GM21619 (cell line): ENCODE measurements around the gene HYLS1.

ENCODE experiments used
- ATAC-seq: cut with Tn5 transposase; IDR thresholded peaks from one replicate; pipeline ENCODE4 v1.9.1; 2021; ENCODE audit not compliant: unreplicated experiment

The HYLS1 gene

GRCh38 chr11:125932301-125932700, 44.8 kb downstream of the HYLS1 start:
- no peak for ATAC-seq

GRCh38 chr11:125933030-125933813, 45.8 kb downstream of the HYLS1 start:
- no peak for ATAC-seq

- ATAC-seq, result no peak
Measured at GRCh38 chr11:125934473-125934872, 47.0 kb downstream of the HYLS1 start.

GRCh38 chr11:125935056-125935455, 47.6 kb downstream of the HYLS1 start:
- ATAC-seq, result no peak

GRCh38 chr11:125935618-125936199, 48.2 kb downstream of the HYLS1 start:
- no peak for ATAC-seq

- no peak for ATAC-seq
Measured at GRCh38 chr11:125938418-125938817, 51.0 kb downstream of the HYLS1 start.

- ATAC-seq, result no peak
Measured at GRCh38 chr11:125939081-125939521, 51.6 kb downstream of the HYLS1 start.

- ATAC-seq, result no peak
Measured at GRCh38 chr11:125940145-125940544, 52.7 kb downstream of the HYLS1 start.

- no peak for ATAC-seq
Measured at GRCh38 chr11:125941267-125941618, 53.8 kb downstream of the HYLS1 start.

- ATAC-seq, result peak; percentile 60
Measured at GRCh38 chr11:125941619-125942611, 54.4 kb downstream of the HYLS1 start.

GRCh38 chr11:125942771-125943428, 55.4 kb downstream of the HYLS1 start:
- no peak for ATAC-seq

GRCh38 chr11:125943661-125944349, 56.3 kb downstream of the HYLS1 start:
- no peak for ATAC-seq

- no peak for ATAC-seq
Measured at GRCh38 chr11:125944350-125945010, 57.0 kb downstream of the HYLS1 start.

- ATAC-seq, result no peak
Measured at GRCh38 chr11:125945011-125945796, 57.7 kb downstream of the HYLS1 start.

- no peak for ATAC-seq
Measured at GRCh38 chr11:125945797-125946520, 58.5 kb downstream of the HYLS1 start, which contains the start of gene VSIG10L2. VSIG10L2 (plus strand) TSS chr11:125946044; CDS start chr11:125946056, 12 bp downstream.

- ATAC-seq, result no peak
Measured at GRCh38 chr11:125946712-125947418, 59.4 kb downstream of the HYLS1 start.

- ATAC-seq, result no peak
Measured at GRCh38 chr11:125947419-125948277, 60.2 kb downstream of the HYLS1 start.
